ENCODE results near the gene NTRK3.

Gene NTRK3

GRCh38 chr15:87977907-87978306 lies 278.6 kb downstream of the NTRK3 start:
- H3K9me3 ChIP-seq (ENCODE audit: insufficient read depth, low read depth, low read length): no peaks in the 10 kb centered on the region
- no peak overlapping the region for H2AK5ac ChIP-seq (ENCODE audit: low read length)
- no peak overlapping the region for H3K23ac ChIP-seq (ENCODE audit: low read length)
- no peaks in the 10 kb centered on the region for H3K36me3 ChIP-seq (ENCODE audit: control insufficient read depth in 1 of 2, insufficient read depth in 2 of 2, low read length in 2 of 2)
- no peak overlapping the region for H4K12ac ChIP-seq (ENCODE audit: low read depth, low read length)
- no peak overlapping the region for H2AFZ ChIP-seq (ENCODE audit: insufficient read depth, low read length, poor library complexity)
- H3K79me2 ChIP-seq (ENCODE audit: control insufficient read depth, insufficient read depth, low read length, poor library complexity): no peaks in the 10 kb centered on the region
- H4K8ac ChIP-seq (ENCODE audit: low read depth, low read length): no peak overlapping the region
- H2BK120ac ChIP-seq (ENCODE audit: insufficient read depth, low read length, poor library complexity): no peak overlapping the region
- H3K27ac ChIP-seq (ENCODE audit: low read depth, low read length): no peak overlapping the region
- no peak overlapping the region for H2BK12ac ChIP-seq (ENCODE audit: low read length)
- WGBS (ENCODE audit: extremely low coverage, insufficient coverage, insufficient read length): no CpG with 5 or more reads among the region's 3 CpGs
- H3K4me2 ChIP-seq (ENCODE audit: low read length): no peak overlapping the region
- no peak overlapping the region for H3K4me3 ChIP-seq (ENCODE audit: low read depth, low read length)
- H3K14ac ChIP-seq (ENCODE audit: low read length): no peak overlapping the region
- no peak overlapping the region for H4K91ac ChIP-seq (ENCODE audit: low read depth, low read length)
- H3K27me3 ChIP-seq (ENCODE audit: insufficient read depth, low read length): no peaks in the 10 kb centered on the region
- no peak overlapping the region for H3K4ac ChIP-seq (ENCODE audit: low read depth, low read length)
- H3K9ac ChIP-seq (ENCODE audit: low read length): no peak overlapping the region
- DNase-seq: no peak
- peaks cover 3 to 10% of the 10 kb centered on the region in 2 experiments for H3K4me1 ChIP-seq (ENCODE audit: control insufficient read depth in 1 of 2, insufficient read depth in 2 of 2, low read length in 2 of 2)
- no peaks in the 10 kb centered on the region for H3K79me1 ChIP-seq (ENCODE audit: low read length)
- H3K18ac ChIP-seq (ENCODE audit: low read length): no peak overlapping the region
- no peak overlapping the region for H2BK5ac ChIP-seq (ENCODE audit: low read depth, low read length, poor library complexity)

- no peak overlapping the region for H2BK12ac ChIP-seq (ENCODE audit: low read length)
- WGBS (ENCODE audit: extremely low coverage, insufficient coverage, insufficient read length): no CpG with 5 or more reads among the region's 3 CpGs
- H3K4me2 ChIP-seq (ENCODE audit: low read length): no peak overlapping the region
- no peaks in the 10 kb centered on the region for H3K27me3 ChIP-seq (ENCODE audit: insufficient read depth, low read length)
- H2BK5ac ChIP-seq (ENCODE audit: low read depth, low read length, poor library complexity): no peak overlapping the region
- no peak overlapping the region for H3K27ac ChIP-seq (ENCODE audit: low read depth, low read length)
- no peak overlapping the region for H3K9ac ChIP-seq (ENCODE audit: low read length)
- no peak overlapping the region for H4K91ac ChIP-seq (ENCODE audit: low read depth, low read length)
- no peak overlapping the region for H3K4ac ChIP-seq (ENCODE audit: low read depth, low read length)
- DNase-seq: no peak
- no peak overlapping the region for H2BK120ac ChIP-seq (ENCODE audit: insufficient read depth, low read length, poor library complexity)
- H4K8ac ChIP-seq (ENCODE audit: low read depth, low read length): no peak overlapping the region
- H2AFZ ChIP-seq (ENCODE audit: insufficient read depth, low read length, poor library complexity): no peak overlapping the region
- no peak overlapping the region for H3K18ac ChIP-seq (ENCODE audit: low read length)
- no peak overlapping the region for H2AK5ac ChIP-seq (ENCODE audit: low read length)
- no peaks in the 10 kb centered on the region for H3K36me3 ChIP-seq (ENCODE audit: control insufficient read depth in 1 of 2, insufficient read depth in 2 of 2, low read length in 2 of 2)
- no peak overlapping the region for H3K4me3 ChIP-seq (ENCODE audit: low read depth, low read length)
- no peak overlapping the region for H4K12ac ChIP-seq (ENCODE audit: low read depth, low read length)
- H3K79me2 ChIP-seq (ENCODE audit: control insufficient read depth, insufficient read depth, low read length, poor library complexity): no peaks in the 10 kb centered on the region
- H3K23ac ChIP-seq (ENCODE audit: low read length): no peak overlapping the region
- no peaks in the 10 kb centered on the region for H3K9me3 ChIP-seq (ENCODE audit: insufficient read depth, low read depth, low read length)
- no peak overlapping the region for H3K14ac ChIP-seq (ENCODE audit: low read length)
- no peaks in the 10 kb centered on the region for H3K79me1 ChIP-seq (ENCODE audit: low read length)
- peaks cover 3 to 10% of the 10 kb centered on the region in 2 experiments for H3K4me1 ChIP-seq (ENCODE audit: control insufficient read depth in 1 of 2, insufficient read depth in 2 of 2, low read length in 2 of 2)
These were observed 280.0 kb downstream of the NTRK3 start for GRCh38 chr15:87976552-87976951.

DNA sequence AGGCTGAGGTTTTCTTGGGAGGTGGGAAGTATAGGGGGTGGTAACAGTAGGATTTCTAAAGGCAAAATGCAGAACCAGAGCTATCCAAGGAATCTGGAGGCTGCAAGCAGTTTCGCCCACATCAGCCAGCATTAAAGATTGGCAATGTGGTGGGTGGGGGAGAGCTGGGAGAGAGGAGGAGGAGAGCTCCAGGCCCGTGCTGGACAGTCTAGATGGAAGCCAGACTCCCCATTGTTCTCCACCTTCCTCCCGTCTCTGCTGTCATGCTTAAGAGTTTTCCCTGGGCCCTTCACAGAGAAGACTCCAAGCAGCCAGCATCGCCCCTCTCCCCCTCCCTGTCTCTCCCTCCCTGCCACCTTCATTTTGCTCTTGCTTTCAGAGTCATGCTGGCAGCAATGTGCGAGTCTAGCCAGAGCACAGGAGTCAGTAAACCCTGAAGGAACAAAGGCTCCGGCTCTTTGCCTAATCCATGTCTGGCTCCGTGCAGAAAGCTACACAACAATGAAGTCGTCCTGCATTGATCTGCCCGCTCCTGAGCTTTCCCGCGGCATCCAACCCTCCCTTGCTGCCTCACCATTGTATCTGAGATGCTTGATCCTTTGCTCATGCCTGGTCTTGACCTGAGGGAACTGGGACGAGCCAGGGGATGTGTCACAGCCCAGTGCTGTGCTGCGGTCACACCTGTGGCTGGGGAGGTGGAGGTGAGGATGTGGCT lies 282.9 kb downstream of the NTRK3 start:
- Histone ChIP-seq H2AK5ac (ENCODE audit: low read length) (no peak overlapping the region), H2AFZ (ENCODE audit: insufficient read depth, low read length, poor library complexity) (no peak overlapping the region), H3K4me2 (ENCODE audit: low read length) (no peak overlapping the region), H3K79me2 (ENCODE audit: control insufficient read depth, insufficient read depth, low read length, poor library complexity) (no peaks in the 10 kb centered on the region), H3K4ac (ENCODE audit: low read depth, low read length) (no peak overlapping the region), H3K4me3 (ENCODE audit: low read depth, low read length) (no peak overlapping the region), H2BK120ac (ENCODE audit: insufficient read depth, low read length, poor library complexity) (no peak overlapping the region), H3K23ac (ENCODE audit: low read length) (no peak overlapping the region), H3K4me1 (ENCODE audit: control insufficient read depth in 1 of 2, insufficient read depth in 2 of 2, low read length in 2 of 2) (peaks cover 3 to 10% of the 10 kb centered on the region in 2 experiments), H3K27ac (ENCODE audit: low read depth, low read length) (peak overlapping the region; percentile 5), H3K9ac (ENCODE audit: low read length) (no peak overlapping the region), H3K9me3 (ENCODE audit: insufficient read depth, low read depth, low read length) (no peaks in the 10 kb centered on the region), H3K14ac (ENCODE audit: low read length) (no peak overlapping the region), H3K79me1 (ENCODE audit: low read length) (no peaks in the 10 kb centered on the region), H3K18ac (ENCODE audit: low read length) (no peak overlapping the region), H4K8ac (ENCODE audit: low read depth, low read length) (no peak overlapping the region), H3K36me3 (ENCODE audit: control insufficient read depth in 1 of 2, insufficient read depth in 2 of 2, low read length in 2 of 2) (no peaks in the 10 kb centered on the region), H3K27me3 (ENCODE audit: insufficient read depth, low read length) (no peaks in the 10 kb centered on the region), H4K12ac (ENCODE audit: low read depth, low read length) (no peak overlapping the region), H2BK5ac (ENCODE audit: low read depth, low read length, poor library complexity) (no peak overlapping the region), H2BK12ac (ENCODE audit: low read length) (no peak overlapping the region), H4K91ac (ENCODE audit: low read depth, low read length) (no peak overlapping the region)
- no CpG with 5 or more reads among the region's 13 CpGs for WGBS (ENCODE audit: extremely low coverage, insufficient coverage, insufficient read length)
- DNase-seq: no peak

DNA sequence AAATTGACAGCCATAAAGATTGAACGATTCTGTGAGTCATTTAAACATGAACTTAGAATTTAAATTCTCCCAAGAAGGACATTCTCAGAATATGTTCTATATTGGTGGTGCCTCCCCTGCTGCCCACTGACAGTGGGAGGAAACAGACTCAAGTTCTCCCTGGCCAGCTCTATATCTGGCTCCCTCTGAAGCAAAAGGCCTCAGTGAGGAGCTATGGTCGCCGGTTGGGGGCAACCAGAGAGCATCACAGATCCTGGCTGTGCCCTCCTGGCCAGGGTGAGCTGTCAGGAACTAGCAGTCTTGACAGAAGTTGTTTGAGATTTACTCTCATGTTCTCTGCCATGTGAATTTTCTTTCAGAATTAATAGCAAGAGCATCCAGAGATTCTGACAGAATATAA lies 285.5 kb downstream of the NTRK3 start:
- H3K4ac ChIP-seq (ENCODE audit: low read depth, low read length): no peak overlapping the region
- no peak overlapping the region for H3K23ac ChIP-seq (ENCODE audit: low read length)
- no peak overlapping the region for H3K14ac ChIP-seq (ENCODE audit: low read length)
- no peak for DNase-seq
- H2AFZ ChIP-seq (ENCODE audit: insufficient read depth, low read length, poor library complexity): no peak overlapping the region
- H3K27me3 ChIP-seq (ENCODE audit: insufficient read depth, low read length): no peaks in the 10 kb centered on the region
- no peak overlapping the region for H4K91ac ChIP-seq (ENCODE audit: low read depth, low read length)
- H3K4me2 ChIP-seq (ENCODE audit: low read length): no peak overlapping the region
- no peaks in the 10 kb centered on the region for H3K79me2 ChIP-seq (ENCODE audit: control insufficient read depth, insufficient read depth, low read length, poor library complexity)
- H3K27ac ChIP-seq (ENCODE audit: low read depth, low read length): no peak overlapping the region
- H3K9ac ChIP-seq (ENCODE audit: low read length): no peak overlapping the region
- no peaks in the 10 kb centered on the region for H3K79me1 ChIP-seq (ENCODE audit: low read length)
- WGBS (ENCODE audit: extremely low coverage, insufficient coverage, insufficient read length): no CpG with 5 or more reads among the region's 3 CpGs
- H4K8ac ChIP-seq (ENCODE audit: low read depth, low read length): no peak overlapping the region
- no peaks in the 10 kb centered on the region for H3K36me3 ChIP-seq (ENCODE audit: control insufficient read depth in 1 of 2, insufficient read depth in 2 of 2, low read length in 2 of 2)
- no peak overlapping the region for H2BK12ac ChIP-seq (ENCODE audit: low read length)
- peaks cover 3 to 13% of the 10 kb centered on the region in 2 experiments for H3K4me1 ChIP-seq (ENCODE audit: control insufficient read depth in 1 of 2, insufficient read depth in 2 of 2, low read length in 2 of 2)
- H4K12ac ChIP-seq (ENCODE audit: low read depth, low read length): no peak overlapping the region
- no peak overlapping the region for H2BK5ac ChIP-seq (ENCODE audit: low read depth, low read length, poor library complexity)
- H2AK5ac ChIP-seq (ENCODE audit: low read length): no peak overlapping the region
- H3K18ac ChIP-seq (ENCODE audit: low read length): no peak overlapping the region
- no peak overlapping the region for H3K4me3 ChIP-seq (ENCODE audit: low read depth, low read length)
- H2BK120ac ChIP-seq (ENCODE audit: insufficient read depth, low read length, poor library complexity): no peak overlapping the region
- H3K9me3 ChIP-seq (ENCODE audit: insufficient read depth, low read depth, low read length): no peaks in the 10 kb centered on the region

All from trophoblast cell (in vitro differentiated cells and primary cell).